ENCODE results near the gene PIK3CB.

DNA sequence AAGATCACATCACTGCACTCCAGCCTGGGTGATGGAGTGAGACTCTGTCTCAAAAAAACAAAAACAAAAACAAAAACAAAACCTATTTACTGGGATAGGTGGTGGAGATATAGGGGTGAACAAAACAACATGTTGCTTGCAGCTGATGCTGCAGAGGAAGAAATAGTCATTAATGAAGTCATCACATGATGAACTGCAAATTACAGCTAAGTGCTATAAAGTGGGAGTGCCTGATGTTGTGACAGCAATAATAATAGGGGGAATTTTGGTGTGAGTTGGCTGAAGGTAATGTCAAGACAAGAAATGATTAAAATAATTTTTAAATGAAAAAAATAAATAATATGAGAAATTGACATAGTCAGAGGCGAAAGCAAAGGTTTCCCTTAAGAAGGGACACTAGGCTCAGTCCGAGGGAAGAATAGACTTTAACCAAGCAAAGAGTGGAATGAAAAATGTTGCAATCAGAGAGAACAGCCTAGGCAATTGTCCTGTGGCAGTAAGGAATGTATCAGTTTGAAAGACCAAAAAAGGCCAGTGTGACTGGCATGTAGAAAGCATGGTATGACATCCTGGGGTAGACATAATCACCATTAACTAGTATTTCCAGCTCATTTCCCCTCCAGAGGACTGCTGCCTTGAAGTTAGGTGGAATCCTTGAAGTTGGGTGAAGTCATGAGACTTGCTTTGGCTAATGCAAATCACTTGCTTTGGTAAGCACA, 14.7 kb upstream of the PIK3CB start:
- TF ChIP-seq, protein P1, sequence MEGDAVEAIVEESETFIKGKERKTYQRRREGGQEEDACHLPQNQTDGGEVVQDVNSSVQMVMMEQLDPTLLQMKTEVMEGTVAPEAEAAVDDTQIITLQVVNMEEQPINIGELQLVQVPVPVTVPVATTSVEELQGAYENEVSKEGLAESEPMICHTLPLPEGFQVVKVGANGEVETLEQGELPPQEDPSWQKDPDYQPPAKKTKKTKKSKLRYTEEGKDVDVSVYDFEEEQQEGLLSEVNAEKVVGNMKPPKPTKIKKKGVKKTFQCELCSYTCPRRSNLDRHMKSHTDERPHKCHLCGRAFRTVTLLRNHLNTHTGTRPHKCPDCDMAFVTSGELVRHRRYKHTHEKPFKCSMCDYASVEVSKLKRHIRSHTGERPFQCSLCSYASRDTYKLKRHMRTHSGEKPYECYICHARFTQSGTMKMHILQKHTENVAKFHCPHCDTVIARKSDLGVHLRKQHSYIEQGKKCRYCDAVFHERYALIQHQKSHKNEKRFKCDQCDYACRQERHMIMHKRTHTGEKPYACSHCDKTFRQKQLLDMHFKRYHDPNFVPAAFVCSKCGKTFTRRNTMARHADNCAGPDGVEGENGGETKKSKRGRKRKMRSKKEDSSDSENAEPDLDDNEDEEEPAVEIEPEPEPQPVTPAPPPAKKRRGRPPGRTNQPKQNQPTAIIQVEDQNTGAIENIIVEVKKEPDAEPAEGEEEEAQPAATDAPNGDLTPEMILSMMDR (conservative IDR thresholded peaks at IDR 0.05; ENCODE audit: low read depth, low read length), result no peak
- no peak for TF ChIP-seq EZH2 (IDR thresholded peaks at IDR 0.05; ENCODE audit: borderline replicate concordance, low read depth, low read length, poor library complexity, severe bottlenecking)

All from A673 (cell line).